Left lung (tissue), 10 donors: ENCODE measurements around the gene KDM2B. TPM values are rescaled to one million over a fixed set of nuclear protein-coding genes. Genes with fewer than 3 reads are reported as not detected.

Source experiments
- ATAC-seq: fragments of 200-7000 bp; cut with Tn5 transposase; one replicate; pipeline ENCODE4 v1.9.1; 2020; ENCODE audit warnings: moderate library complexity
- DNase-seq, 4 donors: peaks; one replicate each; pipeline ENCODE4 v3.0.0-alpha.2; 2013 to 2020
- H3K27ac ChIP-seq, 2 donors: fragments of 200-600 bp; sonication (generic) in 1 of 2; one replicate each; pipeline versions ENCODE4 v1.5.0 to v1.8.0; 2020 to 2021
- H3K27me3 ChIP-seq, 2 donors: fragments of 200-600 bp; sonication (generic) in 1 of 2; one replicate each; pipeline versions ENCODE4 v1.5.0 to v1.8.0; 2020 to 2021
- H3K36me3 ChIP-seq, 2 donors: fragments of 200-600 bp; sonication (generic) in 1 of 2; one replicate each; pipeline versions ENCODE4 v1.5.0 to v1.8.0; 2020 to 2021
- H3K4me1 ChIP-seq, 2 donors: fragments of 200-600 bp; one replicate each; pipeline ENCODE4 v1.8.0; 2021
- H3K4me3 ChIP-seq, 2 donors: fragments of 200-600 bp; sonication (generic) in 1 of 2; one replicate each; pipeline versions ENCODE4 v1.5.0 to v1.8.0; 2020 to 2021; ENCODE audit warnings: mild to moderate bottlenecking in 1 of 2
- H3K9me3 ChIP-seq, 2 donors: fragments of 200-600 bp; sonication (generic) in 1 of 2; one replicate each; pipeline versions ENCODE4 v1.5.0 to v1.8.0; 2020 to 2021
- CTCF ChIP-seq, 2 donors: fragments of 200-600 bp; sonication (generic) in 1 of 2; IDR thresholded peaks; one replicate each; pipeline versions ENCODE4 v1.5.0 to v1.8.0; 2021; ENCODE audit warnings: antibody characterized with exemption in 2 of 2
- intact Hi-C, 2 donors: fragments of 100-400 bp; cut with DNase I; formaldehyde crosslinking; loops; one replicate each; pipeline versions ENCODE4 v1.11.2 to v1.14.2; 2022
- polyA plus RNA-seq, 6 donors: library from polyadenylated mRNA; unstranded; fragments of 120-200 nt; gene quantifications; one replicate each; pipeline ENCODE4 v1.2.1, GENCODE V29; 2013; ENCODE audit not compliant: insufficient read length in 6 of 6
- total RNA-seq, 2 donors: library from RNA; stranded (reverse); fragmentation: NEBNext Ultra II Directional; extraction: Animal tissue kit (Norgen Biotek cat#: 25700); gene quantifications; one replicate each; pipeline ENCODE4 v1.2.1, GENCODE V29; 2021
- donor health status: DM: no; HTN: yes; CAD: no.
- donor health status: DM: no; HTN: no; CAD: no.

KDM2B gene
- total and polyA plus RNA-seq, 8 donors, result 22.9 to 44.7 (median 38.0) TPM

- Histone ChIP-seq H3K27me3 (no peaks in the 10 kb centered on the region), H3K4me3 (no peak overlapping the region), H3K9me3 (no peaks in the 10 kb centered on the region), H3K27ac (no peak overlapping the region), H3K4me1 (peaks cover 0 to 4% of the 10 kb centered on the region in 2 donors), H3K36me3 (peaks cover 0 to 21% of the 10 kb centered on the region in 2 donors)
- intact Hi-C loops, result no loop called here
- no peak for ATAC-seq
- no peak for DNase-seq
- no peak for TF ChIP-seq CTCF (IDR thresholded peaks at IDR 0.05)
Observed at GRCh38 chr12:121515615-121516014, 65.2 kb downstream of the KDM2B start.

GRCh38 chr12:121514184-121514742 lies 66.6 kb downstream of the KDM2B start:
- no peak for TF ChIP-seq CTCF (IDR thresholded peaks at IDR 0.05)
- intact Hi-C loops, result no loop called here
- peaks cover 0 to 32% of the 10 kb centered on the region in 2 donors for H3K36me3 ChIP-seq
- no peak overlapping the region for H3K4me3 ChIP-seq
- H3K4me1 ChIP-seq, result no peaks in the 10 kb centered on the region
- H3K9me3 ChIP-seq, result no peaks in the 10 kb centered on the region
- no peak for DNase-seq
- no peak for ATAC-seq
- no peaks in the 10 kb centered on the region for H3K27me3 ChIP-seq
- no peak overlapping the region for H3K27ac ChIP-seq

GRCh38 chr12:121513464-121514183 lies 67.2 kb downstream of the KDM2B start:
- Histone ChIP-seq H3K9me3 (no peaks in the 10 kb centered on the region), H3K36me3 (peaks cover 0 to 38% of the 10 kb centered on the region in 2 donors), H3K4me3 (no peak overlapping the region), H3K4me1 (no peaks in the 10 kb centered on the region), H3K27ac (no peak overlapping the region), H3K27me3 (no peaks in the 10 kb centered on the region)
- ATAC-seq, result peak; percentile 91
- DNase-seq, result no peak
- TF ChIP-seq CTCF (IDR thresholded peaks at IDR 0.05), result no peak
- intact Hi-C loops, result no loop called here

- intact Hi-C loops, result no loop called here
- no peak overlapping the region for H3K27ac ChIP-seq
- no peaks in the 10 kb centered on the region for H3K9me3 ChIP-seq
- H3K4me3 ChIP-seq, result no peak overlapping the region
- ATAC-seq (no peak), DNase-seq (no peak)
- TF ChIP-seq CTCF (IDR thresholded peaks at IDR 0.05), result no peak
- peaks cover 0 to 42% of the 10 kb centered on the region in 2 donors for H3K36me3 ChIP-seq
- no peaks in the 10 kb centered on the region for H3K27me3 ChIP-seq
- no peaks in the 10 kb centered on the region for H3K4me1 ChIP-seq
Observed at GRCh38 chr12:121512561-121512960, 68.3 kb downstream of the KDM2B start.

GRCh38 chr12:121511916-121512315 lies 68.9 kb downstream of the KDM2B start:
- Histone ChIP-seq H3K9me3 (no peaks in the 10 kb centered on the region), H3K27ac (no peak overlapping the region), H3K36me3 (peaks cover 0 to 42% of the 10 kb centered on the region in 2 donors), H3K4me1 (no peaks in the 10 kb centered on the region), H3K27me3 (no peaks in the 10 kb centered on the region), H3K4me3 (no peak overlapping the region)
- intact Hi-C loops, result no loop called here
- ATAC-seq (no peak), DNase-seq (no peak)
- TF ChIP-seq CTCF (IDR thresholded peaks at IDR 0.05), result no peak
